HG02571 (cell line): ENCODE results near the gene TEAD1.
A peak's percentile ranks its signal among the peaks of the same experiment; 100 is the strongest.

Experiments used
- ATAC-seq: cut with Tn5 transposase; IDR thresholded peaks from one replicate; pipeline ENCODE4 v1.9.1; 2021; ENCODE audit warnings: mild to moderate bottlenecking, moderate library complexity; ENCODE audit not compliant: unreplicated experiment

Gene TEAD1

DNA sequence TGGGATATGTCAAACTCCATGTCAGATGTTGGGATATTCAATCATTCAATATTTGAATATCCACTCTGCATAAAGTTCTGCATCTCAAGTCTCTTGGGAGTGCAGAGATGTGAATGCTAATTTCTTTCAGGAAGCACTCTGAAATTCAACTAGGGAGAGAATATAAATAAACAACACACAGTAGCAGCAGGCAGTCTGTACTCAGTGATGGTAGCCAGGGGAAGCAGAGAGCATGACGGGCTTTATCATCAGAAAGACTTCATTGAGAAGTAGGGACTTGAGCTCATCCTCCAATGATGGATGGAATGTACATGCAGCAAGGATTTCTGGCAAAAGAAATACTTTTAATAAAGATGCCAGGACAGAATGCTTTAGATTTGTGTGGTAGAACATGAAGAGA, 9.8 kb upstream of the TEAD1 start:
- no peak for ATAC-seq

DNA sequence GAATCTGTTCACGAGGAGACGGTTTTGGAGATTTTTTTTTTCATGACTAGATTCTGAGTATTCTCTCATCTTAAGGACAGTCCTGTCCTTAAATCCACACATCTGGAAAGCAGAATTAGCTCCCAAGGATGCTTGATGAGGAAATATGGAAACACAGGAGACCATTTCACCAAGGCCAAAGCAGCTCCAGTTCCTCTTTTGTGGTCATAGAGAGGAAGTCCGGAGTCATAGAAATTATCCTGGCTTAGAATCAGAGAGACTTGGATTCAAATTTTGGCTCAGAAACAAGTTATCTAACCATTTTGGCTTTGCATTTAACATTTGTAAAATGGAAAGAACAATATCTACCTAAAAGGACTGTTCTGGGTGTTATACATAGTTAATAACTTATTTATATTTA, 7.3 kb upstream of the TEAD1 start:
- ATAC-seq, result no peak

DNA sequence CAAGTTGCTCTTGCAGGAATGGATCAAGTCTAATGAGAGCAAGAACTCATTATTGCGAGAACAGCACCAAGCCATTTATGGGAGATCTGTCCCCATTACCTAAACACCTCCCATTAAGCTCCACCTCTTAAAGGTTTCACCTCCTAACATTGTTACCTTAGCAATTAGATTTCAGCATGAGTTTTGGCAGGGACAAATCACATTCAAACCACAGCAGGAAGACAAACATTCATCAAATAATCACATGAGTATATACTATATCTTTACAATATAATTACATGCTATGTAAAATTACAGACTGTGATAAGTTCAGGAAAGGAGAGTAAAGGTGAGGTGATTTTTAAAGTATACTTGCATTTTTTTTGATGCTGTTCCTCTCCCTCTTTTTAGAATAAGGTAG, 6.6 kb upstream of the TEAD1 start:
- no peak for ATAC-seq

DNA sequence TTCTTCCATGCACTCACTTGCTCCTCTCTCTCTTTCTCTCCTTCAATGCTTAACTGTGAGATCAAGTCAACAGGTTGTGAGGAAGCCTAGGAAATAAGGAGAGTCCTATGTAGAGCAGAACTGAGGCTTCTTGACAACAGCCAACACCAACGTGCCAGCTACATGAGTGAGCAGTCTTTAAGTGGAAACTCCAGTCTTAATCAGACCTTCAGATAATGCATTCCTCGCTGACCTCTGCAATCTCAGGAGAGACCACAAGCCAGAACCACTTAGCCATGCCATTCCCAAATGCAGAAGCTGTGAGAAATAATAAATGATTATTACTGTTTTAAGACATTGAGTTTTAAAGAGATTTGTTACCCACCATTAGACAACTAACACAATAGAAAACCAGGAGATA, 6.1 kb upstream of the TEAD1 start:
- ATAC-seq, result no peak

DNA sequence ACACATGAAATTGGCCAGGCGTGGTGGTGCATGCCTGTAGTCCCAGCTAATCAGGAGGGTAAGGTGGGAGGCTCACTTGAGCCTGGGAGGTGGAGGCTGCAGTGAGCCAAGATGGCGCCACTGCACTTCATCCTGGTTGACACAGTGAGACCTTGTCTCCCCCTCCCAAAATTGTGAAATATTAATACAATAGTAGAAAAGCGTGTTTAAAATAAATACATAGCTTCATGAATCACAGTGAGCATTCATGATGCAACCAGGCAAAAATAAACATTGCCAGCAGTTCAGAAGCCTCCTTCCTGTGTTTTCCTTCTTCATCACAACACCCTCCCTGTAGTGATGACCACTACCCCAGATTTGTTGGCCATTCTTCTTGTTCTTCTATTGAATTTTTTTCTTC, 4.3 kb upstream of the TEAD1 start:
- ATAC-seq, result no peak

DNA sequence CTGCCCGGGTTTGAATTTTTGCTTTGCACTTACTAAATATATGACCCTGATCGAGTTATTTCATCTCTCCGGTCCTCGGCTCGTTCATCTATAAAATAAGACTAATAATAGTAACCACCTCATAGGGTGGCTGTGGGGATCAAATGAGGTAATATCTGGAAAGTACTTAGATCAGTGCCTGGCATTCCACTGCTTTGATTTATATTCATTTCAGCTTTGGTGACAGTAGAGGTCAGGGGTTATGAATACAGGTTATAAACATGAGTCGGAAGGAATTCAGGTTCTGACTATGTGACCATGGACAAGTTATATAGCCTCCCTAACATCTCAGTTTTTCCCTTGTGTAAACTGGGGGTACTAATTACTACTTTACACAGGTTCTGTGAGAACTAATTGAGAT, 2.9 kb upstream of the TEAD1 start:
- no peak for ATAC-seq

DNA sequence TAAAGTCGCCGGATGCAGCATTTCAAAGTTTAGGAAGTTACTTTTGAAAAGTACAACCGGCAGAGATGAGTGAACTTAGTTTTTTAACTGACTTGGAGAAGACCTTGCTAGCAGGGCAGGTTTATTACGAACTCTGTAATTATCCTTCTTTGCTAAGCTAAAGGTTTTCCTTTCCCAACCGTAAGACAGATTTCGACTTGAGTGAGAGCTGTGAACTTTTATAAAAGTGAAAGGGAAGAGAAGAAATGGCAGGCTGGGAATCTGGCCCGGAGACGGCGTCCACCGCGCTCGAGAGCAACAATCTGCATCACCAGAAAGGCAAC, 659 bp upstream of the TEAD1 start:
- no peak for ATAC-seq

DNA sequence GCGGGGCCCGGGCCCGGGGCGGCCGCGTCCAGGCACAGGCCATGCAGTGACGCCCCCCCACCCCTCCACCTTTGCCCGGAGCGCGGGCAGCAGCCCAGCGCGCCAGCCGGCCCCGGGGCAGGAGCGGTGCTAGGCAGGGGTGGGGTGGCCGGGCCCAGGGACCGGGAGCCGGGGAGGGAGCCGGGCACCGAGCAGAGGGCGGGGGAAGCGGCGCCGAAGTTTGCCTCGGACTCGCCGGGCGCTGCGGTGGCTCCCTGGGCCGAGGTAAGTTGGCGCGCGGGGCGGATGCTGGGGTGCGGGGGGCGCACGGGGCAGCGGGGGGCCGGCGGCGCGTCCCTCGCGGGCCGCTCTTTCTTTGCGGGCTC, 332 bp downstream of the TEAD1 start:
- ATAC-seq, result peak; percentile 26

DNA sequence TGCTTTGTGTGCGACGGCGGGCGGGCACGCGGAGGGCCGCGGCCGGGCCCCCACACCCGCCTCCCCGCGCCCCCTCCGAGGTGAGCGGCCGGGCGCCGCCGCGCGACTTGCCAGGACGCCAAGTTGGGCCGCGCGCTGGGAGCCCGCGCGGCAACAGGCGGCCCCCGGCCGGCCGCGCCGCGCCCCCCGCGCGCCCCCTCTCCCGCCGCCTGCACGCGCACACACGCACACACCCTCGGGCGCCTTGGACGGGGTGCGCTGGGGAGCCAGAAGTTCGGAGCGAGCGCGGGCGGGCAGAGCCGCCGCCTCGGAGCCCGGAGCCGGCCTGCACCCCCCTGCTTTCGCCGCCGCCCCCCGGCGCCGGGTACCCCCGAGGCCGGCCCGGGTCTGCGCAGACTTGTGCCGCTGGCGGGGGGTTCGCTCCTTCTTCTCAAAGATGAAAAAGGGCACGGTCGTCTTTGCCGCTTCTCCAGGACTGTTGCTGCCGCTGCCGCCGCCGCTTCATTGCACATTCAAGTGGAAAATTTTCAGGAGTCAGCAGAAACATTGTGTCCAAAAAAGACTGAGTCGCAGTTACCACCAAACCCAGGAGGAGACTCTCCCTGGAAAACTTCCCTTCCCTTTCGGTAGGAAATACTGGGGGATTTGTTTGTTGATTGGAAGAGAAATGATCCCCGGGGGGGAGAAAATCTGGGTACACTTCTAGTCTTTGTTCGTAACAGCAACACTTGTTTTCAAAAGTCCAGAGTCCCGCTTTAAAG, 895 bp downstream of the TEAD1 start:
- ATAC-seq, result no peak

DNA sequence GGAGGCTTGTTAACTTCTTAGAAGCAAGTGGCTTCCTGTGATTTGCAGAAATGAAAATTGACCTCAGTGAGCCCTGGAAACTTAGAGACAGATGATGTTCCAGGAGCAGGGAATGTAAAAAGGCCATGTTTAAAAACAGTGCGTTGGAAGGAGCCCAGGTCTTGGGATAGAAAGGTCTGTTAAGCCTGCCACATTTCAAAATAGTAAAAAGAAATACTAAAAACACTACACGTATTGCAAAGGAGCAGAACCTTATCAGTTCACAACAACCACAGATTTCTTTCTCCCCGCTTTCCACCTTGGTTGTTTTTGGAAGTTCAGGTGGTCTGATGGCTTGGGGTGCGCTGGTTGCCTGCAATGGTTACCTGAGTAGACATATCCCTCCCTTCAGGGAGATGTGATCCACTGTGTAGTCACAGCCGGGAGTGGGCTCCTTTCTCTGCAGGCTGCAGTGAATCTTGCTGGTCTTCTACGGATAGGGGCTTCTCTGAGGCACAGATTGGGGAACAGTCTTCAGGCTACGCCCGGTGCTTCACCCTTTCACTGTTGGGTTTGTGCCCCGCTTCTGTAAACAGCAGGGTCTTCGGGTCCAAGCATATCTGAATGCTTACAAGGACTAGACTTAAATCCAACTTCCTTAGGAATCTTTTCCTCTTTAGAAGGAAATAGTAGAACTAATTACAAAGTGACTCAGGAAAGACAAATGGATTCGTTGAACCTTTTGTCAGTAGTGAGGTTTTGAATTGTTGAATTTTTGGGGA, 1.9 kb downstream of the TEAD1 start:
- ATAC-seq, result no peak

DNA sequence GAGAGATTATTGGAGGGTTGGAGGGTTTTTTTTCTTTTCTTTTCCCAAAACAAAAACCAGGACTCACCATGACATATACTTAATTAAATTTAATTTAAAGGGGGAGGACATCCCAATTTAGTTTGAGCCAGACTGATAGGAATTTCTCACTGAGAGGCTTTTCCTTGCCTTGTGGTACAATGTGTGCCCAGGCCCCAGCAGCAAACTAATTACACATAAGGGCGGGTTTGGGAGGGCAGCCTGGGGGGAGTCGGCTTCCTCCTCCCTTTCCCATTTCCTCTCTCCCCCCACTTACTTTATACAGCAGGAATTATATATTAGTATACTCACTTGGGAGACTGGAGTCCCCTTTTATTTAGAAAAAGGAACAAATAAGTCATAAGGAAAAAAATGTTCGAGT, 2.9 kb downstream of the TEAD1 start:
- no peak for ATAC-seq

DNA sequence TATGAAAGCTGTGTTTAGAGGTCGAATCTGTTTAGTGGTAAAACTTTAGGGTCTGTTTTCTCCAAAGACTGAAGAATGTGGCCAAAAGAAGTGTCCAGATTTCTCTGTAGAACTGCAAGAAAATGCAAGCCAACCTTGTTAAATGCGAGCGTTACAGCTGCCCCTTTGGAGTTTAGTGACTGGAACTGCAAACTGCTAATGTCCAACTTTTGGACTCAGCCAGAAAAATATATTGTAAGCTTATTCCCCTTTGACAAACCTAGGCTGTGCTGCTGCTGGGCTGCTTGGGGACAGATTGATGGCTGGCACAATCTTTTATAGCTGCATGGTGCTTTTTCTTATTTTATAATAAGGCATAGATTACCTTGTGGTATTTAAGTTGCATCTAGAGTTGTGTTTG, 3.9 kb downstream of the TEAD1 start:
- ATAC-seq, result no peak

DNA sequence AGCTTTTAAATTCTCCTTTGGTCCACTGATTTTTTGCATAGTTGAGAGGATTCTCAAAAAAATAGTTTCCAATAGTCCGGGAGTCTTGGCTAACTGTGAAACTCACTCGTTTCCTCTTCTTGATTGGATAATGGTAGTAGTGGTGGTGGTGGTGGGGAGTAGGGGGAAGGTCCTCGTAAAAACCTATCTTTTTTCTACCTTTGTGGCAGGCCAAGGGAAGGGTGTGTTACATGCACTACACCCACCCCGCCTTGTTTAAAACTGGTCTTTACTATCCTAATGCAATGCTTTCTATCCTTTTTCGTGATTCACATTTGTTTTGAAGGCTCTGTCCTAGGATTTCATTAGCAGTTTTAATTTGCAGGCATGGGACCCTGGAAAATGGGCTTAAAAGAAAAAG, 4.8 kb downstream of the TEAD1 start:
- no peak for ATAC-seq

DNA sequence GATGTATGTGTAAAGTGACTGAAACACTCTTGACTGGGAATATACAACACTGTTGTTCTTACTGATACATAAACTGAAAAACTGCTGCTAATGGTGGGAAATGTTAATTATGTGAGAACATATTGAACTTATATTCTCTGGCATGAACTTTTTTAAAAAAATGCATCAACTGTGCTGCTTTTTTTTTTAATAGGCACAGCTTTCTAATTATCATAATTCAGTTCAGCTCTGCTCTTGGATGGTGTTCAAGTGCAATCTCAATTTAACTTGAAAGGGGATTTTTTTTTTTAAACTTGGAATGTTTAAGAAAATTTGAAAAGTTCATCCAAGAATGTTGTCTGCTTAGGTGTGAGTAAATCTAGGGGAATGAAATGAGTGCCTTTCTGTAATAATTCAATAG, 5.2 kb downstream of the TEAD1 start:
- ATAC-seq, result no peak

DNA sequence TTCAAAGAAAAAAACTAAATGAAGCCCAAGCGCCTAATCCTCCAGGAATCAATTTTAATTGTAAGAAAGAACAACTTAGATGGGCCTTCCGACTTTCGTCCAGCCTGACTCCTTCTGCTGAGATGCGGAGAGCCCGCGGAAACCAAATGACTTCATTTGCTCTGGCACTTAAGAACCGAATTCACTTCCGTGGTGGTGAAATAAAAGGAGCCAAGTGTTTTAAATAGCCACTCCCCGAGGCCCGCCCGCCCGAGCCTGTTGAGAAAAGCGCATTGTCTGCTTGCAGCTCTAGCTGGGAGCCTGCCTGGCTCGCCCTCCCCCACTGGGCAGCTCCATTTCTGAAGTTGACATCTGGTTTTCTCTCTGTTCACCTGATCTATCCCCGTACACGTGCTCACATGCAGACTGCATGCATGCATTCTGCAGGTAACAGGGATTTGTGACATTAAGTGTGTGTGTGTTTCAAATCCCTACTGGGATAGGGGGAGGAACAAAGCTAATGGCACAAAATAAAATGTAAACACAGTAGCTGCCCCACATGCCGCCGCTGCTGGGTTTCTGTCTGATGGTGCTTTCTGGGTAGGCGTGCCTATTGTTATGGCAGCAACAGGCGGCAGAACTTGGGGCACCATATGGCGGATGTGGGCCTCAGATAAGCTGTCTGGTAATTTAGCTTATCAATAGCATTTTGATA, 6.2 kb downstream of the TEAD1 start:
- ATAC-seq, result no peak

DNA sequence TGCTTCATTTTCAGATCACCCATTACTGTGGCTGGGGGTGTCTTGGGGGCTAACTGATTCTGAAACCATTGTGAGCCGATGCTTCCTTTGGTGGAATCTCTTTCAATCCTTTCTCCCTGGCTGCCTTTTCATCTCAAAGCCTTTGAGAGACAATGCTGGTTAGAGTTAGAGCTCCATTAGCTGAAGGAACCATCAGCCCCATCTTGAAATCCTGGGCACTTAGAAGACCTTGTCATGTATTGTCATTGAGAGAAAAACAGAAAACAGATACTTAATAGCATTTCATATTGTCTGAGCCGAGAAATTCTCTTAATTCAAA, 6.7 kb downstream of the TEAD1 start:
- ATAC-seq, result no peak

DNA sequence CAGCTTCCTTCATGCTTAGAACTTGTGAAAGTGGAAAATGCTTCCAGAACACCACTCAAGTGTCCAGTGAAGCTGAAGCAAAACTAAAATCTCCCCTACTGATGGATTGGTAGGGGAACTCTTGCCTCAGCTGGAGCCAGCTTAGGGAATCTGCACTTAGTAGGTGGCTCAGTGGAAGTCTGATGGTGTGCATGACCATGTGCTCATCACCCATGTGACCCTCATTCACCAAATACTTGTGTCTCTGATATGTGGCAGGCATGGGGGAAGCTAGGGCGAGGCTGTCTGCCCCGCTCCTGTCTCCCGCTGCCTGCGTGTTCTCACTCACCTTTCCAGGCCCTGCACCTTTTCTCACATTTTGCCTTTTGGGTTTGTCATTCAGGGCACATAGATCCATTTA, 7.2 kb downstream of the TEAD1 start:
- ATAC-seq, result no peak

DNA sequence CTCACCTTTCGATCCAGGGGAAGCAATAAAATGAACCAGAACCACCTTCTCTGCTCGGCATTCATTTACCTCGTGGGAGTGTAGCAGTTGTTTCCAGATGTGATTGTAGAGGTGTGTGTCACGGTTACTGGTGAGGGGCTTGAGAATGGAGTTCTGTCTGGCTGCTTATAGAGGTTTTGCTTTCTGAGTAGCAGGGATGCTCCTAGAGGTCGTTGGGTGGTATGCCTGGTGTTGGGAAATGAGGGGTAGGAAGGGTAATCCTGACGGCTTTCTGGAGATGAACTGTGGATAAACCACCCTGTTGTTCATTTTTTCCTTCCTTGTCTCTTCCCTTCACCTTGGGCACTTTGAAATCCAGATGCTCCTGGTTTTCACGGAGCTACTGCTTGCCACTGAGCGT, 8.1 kb downstream of the TEAD1 start:
- ATAC-seq, result no peak

DNA sequence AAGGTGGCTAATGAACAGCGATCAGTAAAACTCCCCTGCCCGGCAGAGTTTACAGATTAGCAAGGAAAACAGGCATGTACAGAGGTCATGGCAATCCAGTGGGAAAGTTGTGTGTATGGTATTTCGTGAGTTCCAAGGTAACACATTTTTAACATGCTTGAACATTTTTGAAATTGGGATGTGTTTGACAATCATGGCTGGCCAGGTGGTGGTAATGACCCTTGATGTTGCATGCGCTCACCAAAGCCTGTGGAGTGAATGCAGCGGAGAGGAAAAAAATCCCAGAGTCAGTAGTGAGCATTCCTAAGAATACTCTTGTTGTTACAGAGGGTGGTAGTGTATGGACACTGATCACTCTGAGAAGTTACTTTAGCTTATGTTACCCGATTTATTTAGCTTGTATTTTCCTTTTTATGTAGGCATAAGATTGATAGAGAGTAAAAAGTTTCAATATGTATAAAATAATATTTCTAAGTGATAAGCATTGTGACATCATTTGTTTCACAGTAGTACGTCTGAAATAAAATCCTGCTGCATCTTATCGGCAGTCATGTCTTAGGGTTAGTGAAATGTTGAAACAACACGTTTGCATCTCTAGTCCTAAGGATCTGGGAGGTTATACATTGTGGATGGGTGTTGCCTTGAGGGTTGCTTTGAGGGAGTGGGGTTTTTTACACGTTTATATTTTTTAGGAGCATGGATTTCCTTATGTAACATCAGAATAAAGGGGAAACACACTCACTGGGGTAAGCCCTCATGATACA, 8.7 kb downstream of the TEAD1 start:
- ATAC-seq, result no peak

DNA sequence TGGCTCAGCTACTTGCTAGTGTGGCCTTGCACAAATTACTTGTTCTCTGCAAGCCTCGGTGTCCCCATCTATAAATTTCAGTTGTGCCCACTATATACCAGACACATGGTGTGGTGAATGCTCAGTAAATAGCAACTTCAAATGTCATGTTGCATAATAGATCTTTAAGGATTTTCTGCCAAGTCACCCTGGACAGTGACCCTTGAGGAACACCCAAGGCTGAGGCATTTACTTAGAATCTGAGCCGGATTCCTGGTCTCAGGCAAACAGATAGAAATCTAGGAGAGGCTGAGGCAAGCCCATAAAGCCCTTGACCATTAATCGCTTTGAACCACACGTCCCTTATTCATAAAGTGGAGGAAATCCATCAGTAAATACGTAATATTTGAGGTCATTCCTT, 9.7 kb downstream of the TEAD1 start:
- no peak for ATAC-seq

DNA sequence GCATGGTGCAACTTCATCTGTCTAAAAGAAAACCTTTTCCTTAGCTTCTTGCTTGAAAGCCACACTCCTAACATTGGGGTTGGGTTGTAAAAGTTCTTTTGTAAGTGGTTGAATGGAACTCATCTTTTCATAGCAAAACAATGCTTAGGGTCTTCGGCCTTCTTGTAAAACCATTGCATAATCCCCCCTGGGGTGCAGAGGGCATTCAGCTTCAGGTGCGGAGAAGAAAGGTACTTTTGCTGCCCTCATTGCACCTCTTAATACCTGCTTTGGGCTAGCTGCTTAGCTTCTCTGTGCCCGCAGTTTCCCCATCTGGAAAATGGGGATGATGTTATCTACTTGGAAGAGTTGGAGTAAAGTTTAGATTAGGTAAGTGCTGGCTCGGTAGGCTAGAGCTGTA, 10.1 kb downstream of the TEAD1 start:
- ATAC-seq, result no peak

DNA sequence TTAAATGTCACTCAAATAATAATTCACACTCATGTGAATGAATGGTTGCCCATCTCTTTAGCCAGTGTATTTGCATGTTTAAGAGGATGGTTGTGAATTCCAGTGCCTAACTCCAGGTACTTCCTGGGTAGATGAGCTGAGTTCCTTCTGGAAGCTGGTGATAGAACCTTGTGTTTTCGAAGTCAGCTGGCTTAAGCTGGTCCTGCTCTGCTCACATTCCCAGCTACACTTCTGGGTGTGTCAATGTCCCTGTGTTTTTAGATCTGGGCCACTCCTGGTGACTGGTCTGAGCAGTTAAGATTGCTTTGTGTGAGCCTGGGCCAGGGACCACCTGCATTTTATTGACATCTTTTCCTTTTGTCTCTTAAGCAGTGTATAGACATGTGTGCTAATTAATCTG, 10.6 kb downstream of the TEAD1 start:
- no peak for ATAC-seq
